HCEC 1CT (cell line): ENCODE results near the gene FABP3.

Source experiments
- DNase-seq: peaks from one replicate; pipeline ENCODE4 v3.0.0-alpha.2; 2017

FABP3 gene

DNA sequence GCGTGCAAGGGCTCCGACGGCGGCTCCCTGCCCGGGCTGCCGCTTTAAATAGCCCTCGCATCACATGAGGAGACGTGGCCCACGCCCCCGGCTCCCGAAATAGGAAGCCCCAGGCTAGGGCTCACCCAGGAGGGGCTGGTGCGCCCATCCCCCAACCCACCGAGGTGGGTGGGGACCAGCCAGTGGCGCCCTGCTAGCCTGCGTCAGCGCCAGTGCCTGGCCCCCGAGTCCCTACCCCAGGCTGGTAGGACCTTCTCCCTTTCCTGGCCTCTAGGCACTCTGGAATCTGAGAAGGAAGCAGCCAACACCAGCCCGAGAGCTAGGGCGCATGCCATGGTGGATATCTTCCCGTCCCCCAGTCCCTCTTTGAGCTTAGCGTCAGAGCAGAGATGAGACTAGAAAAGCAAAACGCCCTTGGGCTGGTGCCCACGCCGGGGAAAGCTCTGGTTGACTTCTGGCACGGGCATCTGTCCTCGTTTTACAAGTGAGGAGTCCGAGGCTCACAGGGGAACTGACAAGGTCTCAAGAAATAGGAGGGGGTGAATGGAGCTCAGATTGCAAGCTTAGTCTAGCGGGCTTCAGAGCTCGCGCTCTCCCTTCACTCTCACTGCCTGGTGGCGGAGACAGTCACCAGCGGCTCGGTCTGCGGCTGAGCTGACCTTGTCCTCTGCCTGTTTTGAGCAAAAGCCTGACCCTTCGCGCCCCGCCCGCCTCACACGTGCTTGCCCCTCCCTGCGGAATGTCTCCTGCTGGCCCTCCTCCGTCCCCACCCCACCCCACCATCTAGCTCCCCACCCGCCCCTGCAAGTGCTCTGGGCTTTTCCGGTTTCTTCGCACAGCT is at the start of gene FABP3:
Gene FABP3 (minus strand): TSS at position 21 of the 841 bp plus-strand sequence. CDS start 62 bp downstream, outside the sequence.
- DNase-seq: peak; percentile 54

DNA sequence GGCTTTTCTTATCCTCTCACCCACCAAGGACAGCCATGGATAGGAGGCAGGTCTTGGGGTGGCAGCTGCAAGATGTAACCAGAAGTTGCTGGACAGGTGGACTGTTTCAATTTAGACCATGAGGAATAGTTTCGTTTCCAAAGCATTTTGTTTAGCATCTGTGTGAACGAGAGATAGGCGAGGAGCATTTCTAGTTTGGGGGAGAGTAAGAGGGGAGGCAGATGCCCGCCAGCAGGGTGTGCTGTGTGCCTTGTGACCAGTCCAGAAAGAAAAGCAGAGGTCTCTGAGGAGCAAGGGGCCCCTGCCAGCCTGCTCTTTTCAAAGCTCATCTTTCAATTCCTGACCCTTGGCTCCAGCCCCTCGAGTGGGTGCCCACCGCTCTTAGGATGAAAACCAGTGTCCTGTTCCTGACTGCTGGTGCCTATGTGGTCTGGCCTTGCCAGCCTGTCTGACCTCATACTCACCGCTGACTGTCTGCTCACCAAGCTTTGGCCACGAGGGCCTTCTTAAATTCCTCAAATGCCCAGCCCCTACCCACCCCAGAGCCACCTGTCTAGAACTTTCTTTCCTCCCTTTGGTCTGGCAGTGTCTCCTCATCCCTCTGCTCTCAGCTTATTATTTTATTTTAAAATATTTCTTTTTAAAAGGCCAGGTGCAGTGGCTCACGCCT is 48.6 kb upstream of the FABP3 start:
- DNase-seq: peak; percentile 41

DNA sequence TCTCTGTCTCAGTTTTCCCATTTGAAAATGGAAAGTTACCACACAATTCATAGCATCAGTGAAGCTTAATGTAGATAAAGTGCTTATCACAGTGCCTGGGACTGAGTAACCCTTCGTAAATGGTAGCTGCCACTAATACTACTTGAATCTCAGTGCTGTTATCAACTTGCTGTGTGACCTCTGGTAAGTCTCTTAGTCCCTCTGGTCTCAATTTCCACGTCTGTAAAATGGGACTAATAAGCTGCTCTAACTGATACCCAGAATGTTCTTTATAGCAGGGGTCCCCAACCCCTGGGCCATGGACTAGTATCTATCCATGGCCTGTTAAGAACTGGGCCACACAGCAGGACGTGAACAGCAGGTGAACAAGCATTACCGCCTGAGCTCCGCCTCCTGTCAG is 47.8 kb upstream of the FABP3 start:
- DNase-seq: no peak

DNA sequence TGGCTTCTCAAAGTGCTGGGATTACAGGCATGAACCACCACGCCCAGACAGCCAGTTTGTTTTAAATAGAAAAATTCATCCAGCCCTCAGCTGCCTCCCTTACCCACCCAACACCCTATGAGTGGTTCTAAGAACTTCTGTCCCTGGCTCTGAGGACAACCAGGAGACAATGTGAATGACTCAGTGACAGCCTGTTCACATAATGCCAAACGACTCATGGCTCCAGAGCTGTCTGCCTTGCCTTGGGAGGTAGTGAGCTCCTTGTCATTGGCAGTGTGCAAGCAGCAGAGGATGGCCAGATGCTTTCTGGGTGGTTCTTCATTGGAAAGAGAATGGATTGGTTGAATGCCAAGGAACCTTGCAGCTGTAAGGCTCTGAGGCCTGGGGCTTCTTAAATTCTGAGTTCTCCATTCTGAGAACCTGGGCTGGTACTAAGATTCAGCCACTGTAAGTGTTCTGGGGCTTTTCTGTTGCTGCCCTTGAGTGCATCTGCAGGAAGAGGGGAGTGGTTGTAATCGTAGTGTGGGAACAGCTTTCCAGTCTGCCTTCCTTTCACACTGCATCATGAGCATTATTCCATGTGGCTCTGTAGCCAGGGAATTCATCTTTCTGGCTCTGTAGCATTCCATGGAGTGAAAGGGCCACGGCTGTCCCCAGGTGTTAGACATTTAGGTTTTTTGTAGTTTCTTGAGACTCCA is 45.9 kb upstream of the FABP3 start:
- DNase-seq: no peak

DNA sequence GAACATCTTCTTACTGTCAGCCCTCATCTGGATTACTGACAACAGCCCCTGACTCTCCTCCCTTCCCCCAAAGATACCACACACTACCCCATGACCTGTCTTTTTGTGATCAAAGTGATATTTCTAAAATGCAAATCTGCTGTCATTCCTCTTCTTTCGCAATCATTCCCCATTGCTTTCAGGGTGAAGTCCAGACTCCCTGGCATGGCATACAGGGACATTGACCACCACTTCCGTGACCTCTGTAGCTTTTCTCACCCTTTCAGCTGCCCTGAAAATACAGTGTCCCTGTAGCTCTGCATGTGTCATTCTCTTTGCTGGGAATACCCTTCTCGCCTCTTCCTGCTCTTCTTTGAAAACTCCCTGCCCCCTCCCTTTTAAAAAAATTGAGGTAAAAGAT is 44.3 kb upstream of the FABP3 start:
- DNase-seq: no peak

DNA sequence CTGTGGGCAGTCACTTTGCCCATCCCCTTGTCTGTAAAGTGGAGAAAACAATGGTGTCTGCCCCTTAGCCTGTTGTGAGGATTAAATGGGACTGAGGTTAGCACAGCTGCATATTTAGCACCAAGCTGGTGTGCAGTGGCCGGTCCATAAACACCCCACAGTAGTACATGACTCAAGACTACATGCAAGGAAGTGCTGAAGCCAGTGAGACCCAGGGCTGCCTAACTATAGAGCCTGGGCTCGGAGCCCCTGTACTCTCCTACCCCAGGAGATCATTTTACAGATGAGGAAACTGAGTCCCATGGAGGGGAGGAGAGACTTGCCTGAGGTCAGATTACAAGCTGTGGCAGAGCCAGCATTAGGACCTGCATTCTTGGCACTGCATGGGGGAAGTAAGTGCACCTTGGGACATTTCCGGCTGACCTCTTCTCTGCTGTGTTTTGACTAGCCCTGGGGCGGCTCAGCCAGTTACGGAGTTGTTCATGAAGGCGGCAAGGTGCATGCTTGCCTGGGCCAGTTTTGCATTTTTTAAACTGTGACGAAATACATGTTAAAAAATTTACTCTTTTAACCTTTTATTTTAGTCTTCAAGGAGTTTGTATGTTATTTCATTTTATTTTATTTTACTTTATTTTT is 43.3 kb upstream of the FABP3 start:
- DNase-seq: no peak

DNA sequence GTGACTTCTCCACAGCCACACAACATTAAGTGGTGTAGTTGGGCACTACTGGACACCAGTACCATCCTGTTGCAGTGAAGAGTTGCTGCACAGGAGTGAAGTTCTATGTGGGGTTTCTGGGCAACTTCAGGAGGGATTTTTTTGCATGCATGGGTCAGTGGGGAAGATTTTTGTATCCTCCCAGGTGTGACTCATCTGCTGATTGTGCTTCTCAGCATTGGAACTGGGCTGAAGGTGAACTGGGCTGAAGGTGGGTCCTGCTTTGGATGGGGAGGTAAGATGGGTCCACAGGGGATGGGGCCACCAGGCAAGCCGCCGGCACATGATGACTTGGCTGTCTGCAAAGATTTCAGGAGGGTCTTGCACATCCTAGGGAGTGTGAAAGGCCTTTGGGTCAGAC is 42.8 kb upstream of the FABP3 start:
- no peak for DNase-seq

DNA sequence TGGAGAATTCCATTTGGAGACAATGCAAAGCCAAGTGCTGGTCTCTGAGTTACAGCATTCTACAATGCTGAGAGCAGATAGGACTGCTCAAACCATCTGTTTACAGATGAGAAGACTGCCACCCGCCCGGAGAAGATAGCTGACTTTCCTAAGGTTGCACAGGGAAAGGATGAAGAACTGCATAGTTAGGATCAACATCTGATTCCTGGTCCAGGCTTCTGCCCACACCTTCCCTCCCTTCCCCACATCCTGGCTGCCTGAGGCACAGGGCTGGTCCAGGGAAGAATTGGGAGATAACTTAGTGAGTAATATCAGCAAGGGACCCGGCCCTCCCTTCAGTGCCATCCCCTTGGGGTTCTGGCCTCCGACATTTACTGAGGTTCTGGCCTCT is 42.1 kb upstream of the FABP3 start:
- DNase-seq: no peak

DNA sequence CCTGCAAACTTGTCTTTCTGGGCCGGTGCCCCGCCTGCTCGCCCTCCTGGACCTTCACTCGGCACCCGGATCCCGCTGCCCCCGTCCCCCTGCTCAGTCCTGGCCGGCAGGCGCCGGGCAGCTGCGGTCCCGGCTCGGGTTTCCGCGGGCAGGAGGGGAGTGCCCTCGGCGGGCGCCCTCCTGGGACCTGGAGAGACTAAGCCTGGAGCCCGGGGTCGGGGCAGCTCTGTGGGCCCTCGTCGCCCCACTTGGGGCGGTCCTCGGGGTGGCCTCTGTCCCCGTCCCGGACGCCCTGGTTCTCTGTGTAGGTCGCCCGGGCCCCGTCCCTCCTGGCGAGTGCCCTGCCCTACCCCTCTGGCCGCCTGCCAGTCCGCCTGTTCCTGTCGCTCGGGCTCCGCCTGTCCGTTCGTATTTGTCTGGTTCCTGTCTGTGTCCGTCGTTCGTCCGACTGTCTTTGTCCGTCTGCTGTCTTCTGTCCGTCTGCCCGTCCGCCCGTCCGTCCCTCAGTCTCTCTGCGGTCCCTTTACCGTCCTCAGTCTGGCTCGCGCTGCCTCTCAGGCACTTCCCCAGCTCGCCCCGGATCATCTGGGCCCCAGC is 40.6 kb upstream of the FABP3 start:
- peak; percentile 59 for DNase-seq

DNA sequence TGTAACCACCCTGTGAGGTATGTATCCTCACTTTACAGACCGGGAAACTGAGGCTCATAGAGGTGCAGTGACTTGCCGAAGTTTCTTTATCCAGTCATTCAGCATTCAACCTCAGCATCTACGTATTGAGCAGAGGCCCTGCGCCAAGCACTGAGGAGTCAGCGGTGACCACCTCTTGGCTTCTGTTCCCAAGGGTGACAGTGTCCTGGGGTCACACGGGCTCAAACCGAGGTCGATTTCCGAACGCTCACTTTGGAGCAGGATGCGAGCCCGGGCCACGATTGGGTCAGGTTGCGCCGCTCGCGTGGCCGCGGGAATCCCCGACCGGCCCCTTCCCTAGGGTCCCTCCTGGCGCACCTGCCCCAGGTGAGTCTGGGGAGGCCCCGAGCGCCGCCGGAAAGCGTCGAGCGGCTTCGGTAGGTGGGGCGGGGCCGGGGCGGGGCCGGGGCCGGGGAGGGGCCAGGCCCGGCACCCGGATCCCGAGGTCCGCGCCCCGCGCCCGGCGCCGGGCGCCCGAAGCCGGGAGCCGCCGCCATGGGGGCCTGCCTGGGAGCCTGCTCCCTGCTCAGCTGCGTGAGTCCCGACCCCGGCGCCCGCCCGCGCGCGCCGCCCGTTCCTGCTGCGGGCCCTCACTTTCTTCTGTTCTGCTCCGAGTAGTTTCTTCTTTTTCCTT is 40.0 kb upstream of the FABP3 start, which contains the start of gene SERINC2:
Gene SERINC2 (plus strand): TSS at position 482 of the 673 bp plus-strand sequence. CDS start 53 bp downstream, at position 535.
- DNase-seq: no peak

DNA sequence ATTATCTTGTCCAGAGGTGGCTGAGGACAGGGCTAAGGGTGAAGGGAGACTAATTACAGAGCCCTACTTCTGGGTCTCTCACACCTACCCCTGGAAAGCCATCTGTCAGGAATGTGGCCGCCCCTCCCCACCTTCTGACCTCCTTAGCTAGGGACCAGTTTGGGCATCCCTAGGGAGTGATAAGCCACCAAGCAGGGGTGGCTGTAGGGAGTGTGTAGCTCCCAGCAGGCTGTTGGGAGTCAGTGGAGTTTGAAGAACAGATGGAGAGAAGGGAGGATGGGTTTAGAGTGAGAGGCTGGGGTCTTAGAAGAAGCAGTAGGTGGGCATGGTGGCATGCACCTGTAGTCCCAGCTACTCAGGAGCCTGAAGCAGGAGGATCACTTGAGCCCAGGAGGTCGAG is 39.3 kb upstream of the FABP3 start:
- no peak for DNase-seq

DNA sequence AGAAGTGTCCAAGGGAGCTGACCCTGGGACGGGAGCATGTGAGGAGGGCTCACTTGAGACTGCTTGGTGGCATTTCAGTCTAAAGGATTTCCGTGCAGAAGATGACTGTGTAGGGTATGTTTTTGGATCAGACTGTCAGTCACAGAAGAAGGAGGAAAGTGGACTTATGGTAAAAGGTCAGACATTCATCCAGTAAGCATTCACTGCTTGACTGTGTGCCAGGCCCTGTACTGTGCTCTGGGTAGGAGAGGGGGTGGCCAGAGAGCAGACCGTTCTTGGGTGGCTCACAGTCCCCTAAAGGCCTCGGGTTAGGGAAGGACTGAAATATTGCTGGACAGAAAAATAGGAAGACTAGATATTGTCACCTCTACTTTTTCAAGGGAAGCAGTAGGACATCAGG is 38.0 kb upstream of the FABP3 start:
- DNase-seq: peak; percentile 82

DNA sequence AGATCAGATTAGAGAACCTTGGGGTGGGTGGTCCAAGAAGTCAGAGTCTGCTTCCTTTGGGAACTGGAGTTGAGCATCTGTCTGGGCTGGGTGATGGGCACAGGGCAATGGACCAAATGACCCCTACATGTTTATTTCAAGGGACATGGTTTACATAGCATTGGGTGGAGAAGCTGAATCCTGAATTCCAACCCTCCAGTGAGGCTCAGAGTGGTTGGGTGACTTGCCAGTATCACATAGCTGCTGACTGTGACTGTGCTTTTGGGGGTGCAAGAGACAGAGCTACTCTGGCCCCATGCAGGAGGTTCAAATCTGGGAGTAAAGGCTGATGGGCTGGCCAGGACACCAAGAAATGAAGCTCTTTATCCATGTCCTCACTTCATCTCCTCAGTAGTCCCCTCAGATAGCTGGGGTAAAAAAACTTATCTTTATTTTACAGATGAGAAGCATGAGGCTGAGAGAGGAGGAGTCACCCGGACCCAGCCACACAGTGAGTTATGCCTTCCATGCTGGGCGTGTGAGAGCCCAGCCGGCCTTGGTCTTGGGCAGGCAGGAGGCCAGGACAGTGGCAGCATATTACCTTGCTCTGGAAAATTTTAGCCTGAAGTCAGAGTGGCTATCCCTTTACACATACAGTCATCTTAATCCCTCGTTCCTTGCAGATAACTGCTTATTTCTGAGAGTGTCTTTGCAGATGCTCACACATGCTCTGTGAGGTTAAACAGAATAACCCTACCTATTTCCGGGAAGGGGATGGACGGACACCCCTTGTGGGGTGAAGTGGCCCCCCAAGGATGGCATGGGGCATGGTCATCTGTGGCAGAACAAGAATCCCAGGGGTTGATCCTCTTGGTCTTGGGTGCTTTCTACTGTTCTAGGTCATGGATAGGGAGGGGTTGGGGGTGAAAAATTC is 37.3 kb upstream of the FABP3 start:
- DNase-seq: peak; percentile 35

DNA sequence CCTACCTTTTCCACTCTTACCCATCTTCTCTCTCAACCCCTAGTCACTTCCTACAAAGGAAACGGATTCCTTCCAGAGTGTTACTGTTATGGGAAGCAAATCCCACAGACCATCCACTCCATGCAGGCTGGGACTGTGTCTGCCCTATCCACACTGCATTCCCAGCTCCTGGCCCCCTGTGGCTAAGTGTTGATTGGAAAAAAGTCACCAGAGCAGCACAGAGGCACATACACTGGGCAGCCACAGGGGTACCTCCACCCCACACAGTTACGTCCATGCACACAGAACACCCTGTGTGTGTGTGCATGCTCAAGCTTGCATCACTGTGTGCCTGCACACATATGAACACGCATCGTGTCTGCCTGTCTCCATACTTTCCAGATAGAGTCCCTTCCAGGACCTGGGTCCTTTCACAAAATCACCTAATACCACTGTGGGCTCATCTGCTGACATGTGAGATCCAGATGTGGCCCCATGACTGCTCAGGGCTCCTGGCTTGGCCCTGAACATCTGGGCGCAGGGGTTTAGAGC is 36.0 kb upstream of the FABP3 start:
- no peak for DNase-seq

DNA sequence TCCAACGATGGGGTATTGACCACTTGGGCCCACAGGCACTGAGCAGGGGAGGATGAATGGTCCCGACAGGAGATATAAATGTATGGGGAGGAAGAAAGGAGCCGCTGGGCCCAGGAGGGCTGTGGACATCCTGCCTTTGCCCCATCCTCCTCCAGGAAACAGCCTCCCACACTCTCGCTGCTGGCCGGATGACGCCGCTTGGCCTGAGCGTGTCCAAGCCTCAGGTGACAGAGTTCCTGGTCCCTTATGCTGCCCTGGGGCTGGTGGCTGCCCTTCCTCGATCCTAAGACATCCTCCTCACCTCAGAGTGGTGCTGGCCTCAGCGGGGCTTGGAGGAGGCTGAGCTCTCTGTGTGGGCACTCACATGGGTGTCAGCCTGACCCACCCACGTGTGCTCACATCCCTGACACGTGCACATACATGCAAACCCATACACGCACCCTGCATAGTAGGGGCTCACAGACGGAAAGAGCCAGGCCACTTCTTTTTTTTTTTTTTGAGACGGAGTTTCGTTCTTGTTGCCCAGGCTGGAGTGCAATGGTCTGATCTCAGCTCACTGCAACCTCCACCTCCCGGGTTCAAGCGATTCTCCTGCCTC is 34.3 kb upstream of the FABP3 start:
- no peak for DNase-seq

DNA sequence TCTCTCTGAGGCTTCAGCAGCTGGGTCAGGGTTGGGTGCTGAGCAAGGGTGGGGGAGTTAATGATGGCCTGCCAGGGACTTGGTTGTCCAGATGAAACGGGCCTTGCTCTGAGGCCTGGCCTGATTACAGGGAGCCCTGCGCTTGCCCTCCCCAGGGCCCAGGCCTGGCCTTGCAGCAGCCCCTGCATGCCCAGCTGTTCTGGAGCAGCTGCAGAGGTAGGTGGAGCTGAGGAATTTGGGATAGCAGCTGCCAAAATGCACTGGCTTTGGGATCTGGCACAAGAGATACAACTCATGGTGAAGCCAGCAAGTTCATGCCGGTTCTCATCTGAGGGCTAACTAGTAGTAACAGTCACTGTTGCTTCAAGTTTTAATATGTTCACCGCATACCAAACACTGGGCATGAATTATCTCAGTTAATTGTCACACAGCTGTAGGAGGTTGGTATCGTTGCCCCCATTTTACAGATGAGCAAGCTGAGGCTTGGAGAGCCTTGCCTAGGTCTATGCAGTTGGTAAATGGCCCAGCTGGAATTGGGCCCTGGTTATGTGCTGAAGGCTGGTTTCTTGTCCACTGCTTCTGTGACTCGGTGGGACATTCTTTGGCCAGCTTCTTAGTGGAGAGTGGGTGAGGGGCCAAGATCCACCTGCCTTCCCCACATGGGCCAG is 32.8 kb upstream of the FABP3 start:
- no peak for DNase-seq

DNA sequence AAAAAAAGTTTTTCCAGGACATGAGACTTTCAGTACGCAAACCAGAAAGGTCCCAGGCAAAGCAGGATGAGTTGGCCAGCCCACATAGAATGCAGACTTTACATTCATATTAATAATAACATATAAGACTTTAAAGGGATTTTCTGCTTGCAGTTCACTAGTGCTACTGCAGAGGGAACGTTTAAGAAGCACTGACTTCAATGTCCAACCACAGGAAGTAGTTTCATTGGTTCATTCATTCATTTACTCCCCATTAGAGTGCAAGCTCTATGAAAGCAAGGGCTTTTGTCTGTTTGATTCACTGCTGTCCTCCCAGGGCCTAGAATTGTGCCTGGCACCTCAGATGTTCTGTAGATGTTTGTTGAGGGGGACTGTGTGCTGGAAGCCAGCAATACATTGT is 28.4 kb upstream of the FABP3 start:
- DNase-seq: peak; percentile 41

DNA sequence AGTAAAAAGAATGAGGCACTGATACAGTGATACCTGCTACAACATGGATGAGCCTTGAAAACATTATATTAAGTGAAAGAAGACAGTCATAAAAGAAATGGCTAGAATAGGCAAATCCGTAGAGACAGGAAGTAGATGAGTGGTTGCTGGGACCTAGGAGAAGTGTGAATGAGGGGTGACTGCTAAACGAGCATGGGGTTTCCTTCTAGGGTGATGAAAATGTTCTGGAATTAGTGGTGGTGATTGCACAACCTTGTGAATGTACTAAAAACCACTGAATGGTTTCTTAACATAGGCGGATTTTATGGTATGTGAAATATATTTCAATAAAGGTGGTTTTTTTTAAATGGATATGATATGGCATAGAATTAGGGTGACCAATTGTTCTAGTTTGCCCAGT is 27.5 kb upstream of the FABP3 start:
- peak; percentile 85 for DNase-seq

DNA sequence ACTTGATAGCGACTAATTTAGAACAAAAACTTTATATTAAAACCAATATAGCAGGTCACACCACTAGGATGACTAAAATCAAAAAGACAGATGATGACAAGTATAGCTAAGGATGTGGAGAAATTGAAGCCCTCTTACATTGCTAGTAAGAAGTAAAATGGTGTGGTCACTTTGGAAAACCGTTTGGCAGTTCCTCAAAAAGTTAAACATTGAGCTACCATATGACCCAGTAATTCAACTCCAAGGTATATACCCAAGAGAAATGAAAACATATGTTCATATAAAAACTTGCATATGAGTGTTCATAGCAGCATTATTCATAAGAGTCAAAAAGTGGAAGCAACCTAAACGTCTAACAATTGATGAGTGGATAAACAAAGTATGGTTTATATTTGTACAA is 27.1 kb upstream of the FABP3 start:
- peak; percentile 32 for DNase-seq

DNA sequence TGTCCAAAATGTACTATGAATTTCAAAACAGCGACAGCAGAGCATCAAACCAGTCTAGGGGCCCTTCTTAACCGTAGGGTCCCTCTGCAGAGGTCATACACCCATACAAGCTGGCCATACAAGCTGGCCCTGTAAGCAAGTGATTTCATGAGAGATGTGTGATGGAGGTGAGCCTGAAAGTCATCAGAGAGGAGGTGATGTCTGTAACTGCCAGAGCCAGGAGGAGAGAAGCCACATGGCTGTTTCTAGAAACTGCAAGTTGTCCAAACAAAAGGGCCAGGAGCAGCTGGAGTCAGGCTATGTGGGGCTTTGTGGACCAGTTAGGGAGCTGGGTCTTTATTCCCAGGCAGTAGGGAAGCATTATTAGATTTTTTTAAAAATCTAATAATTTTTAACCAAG is 25.4 kb upstream of the FABP3 start:
- no peak for DNase-seq
